HEK293T (cell line): ENCODE measurements around the gene SLMAP.

ENCODE experiments used
- ARNT ChIP-seq: fragments of 450-650 bp; IDR thresholded peaks from 2 replicates; pipeline ENCODE4 v1.6.1; 2017; ENCODE audit warnings: mild to moderate bottlenecking
- BHLHE40 ChIP-seq: fragments of 450-650 bp; IDR thresholded peaks from 2 replicates; pipeline ENCODE4 v1.6.1; 2016; ENCODE audit warnings: mild to moderate bottlenecking, moderate library complexity, borderline replicate concordance
- CTBP1 ChIP-seq: fragments of 450-650 bp; IDR thresholded peaks from 2 replicates; pipeline ENCODE4 v1.6.1; 2016; ENCODE audit warnings: borderline replicate concordance
- FOXA1 ChIP-seq: fragments of 450-650 bp; IDR thresholded peaks from 2 replicates; pipeline ENCODE4 v1.6.1; 2016; ENCODE audit warnings: mild to moderate bottlenecking
- FOXK2 ChIP-seq: fragments of 450-650 bp; IDR thresholded peaks from 2 replicates; pipeline ENCODE4 v1.6.1; 2016; ENCODE audit warnings: mild to moderate bottlenecking
- FOXM1 ChIP-seq: fragments of 450-650 bp; IDR thresholded peaks from 2 replicates; pipeline ENCODE4 v1.6.1; 2017; ENCODE audit warnings: mild to moderate bottlenecking, borderline replicate concordance
- HDGF ChIP-seq: fragments of 450-650 bp; IDR thresholded peaks from 2 replicates; pipeline ENCODE4 v1.6.1; 2017; ENCODE audit warnings: antibody characterized with exemption, borderline replicate concordance
- L3MBTL2 ChIP-seq: fragments of 450-650 bp; conservative IDR thresholded peaks from 2 replicates; pipeline ENCODE4 v1.6.1; 2016; ENCODE audit warnings: mild to moderate bottlenecking
- SP1 ChIP-seq: fragments of 450-650 bp; IDR thresholded peaks from 2 replicates; pipeline ENCODE4 v1.6.1; 2017
- SUZ12 ChIP-seq: fragments of 450-650 bp; IDR thresholded peaks from 2 replicates; pipeline ENCODE4 v1.6.1; 2016; ENCODE audit warnings: mild to moderate bottlenecking
- TARDBP ChIP-seq: fragments of 450-650 bp; IDR thresholded peaks from 2 replicates; pipeline ENCODE4 v1.6.1; 2016

GRCh38 chr3:57731311-57731710, 24.8 kb upstream of the SLMAP start:
- TF ChIP-seq L3MBTL2 (no peak), HDGF (no peak), CTBP1 (no peak), FOXK2 (no peak), FOXM1 (no peak), ARNT (no peak), FOXA1 (no peak), TARDBP (no peak), SUZ12 (no peak), SP1 (no peak), BHLHE40 (no peak)
